Colonic mucosa (tissue), 4 donors: Measurements from ENCODE around the gene TMEM132C. TPM values are rescaled to one million over a fixed set of nuclear protein-coding genes. Genes with fewer than 3 reads are reported as not detected.

Experiments
- DNase-seq: peaks from one replicate; pipeline ENCODE4 v3.0.0-alpha.2; 2020
- H3K27ac ChIP-seq: fragments of 200-600 bp; one replicate; pipeline ENCODE4 v1.8.0; 2021
- H3K27me3 ChIP-seq: fragments of 200-600 bp; one replicate; pipeline ENCODE4 v1.8.0; 2021
- H3K36me3 ChIP-seq: fragments of 200-600 bp; one replicate; pipeline ENCODE4 v1.8.0; 2021
- H3K4me1 ChIP-seq: fragments of 200-600 bp; one replicate; pipeline ENCODE4 v1.8.0; 2021; ENCODE audit warnings: mild to moderate bottlenecking
- H3K4me3 ChIP-seq: fragments of 200-600 bp; one replicate; pipeline ENCODE4 v1.8.0; 2021
- H3K9ac ChIP-seq, 2 donors: one replicate each; pipeline ENCODE4 v1.7.0; 2013; ENCODE audit warnings: control low read depth in 2 of 2, low read depth in 2 of 2, low read length in 2 of 2
- H3K9me3 ChIP-seq: fragments of 200-600 bp; one replicate; pipeline ENCODE4 v1.8.0; 2021
- CTCF ChIP-seq: fragments of 200-600 bp; IDR thresholded peaks from one replicate; pipeline ENCODE4 v1.8.0; 2022; ENCODE audit warnings: antibody characterized with exemption, mild to moderate bottlenecking
- intact Hi-C: fragments of 100-400 bp; cut with DNase I; formaldehyde crosslinking; loops from one replicate; pipeline ENCODE4 v1.14.1; 2022
- total RNA-seq, 2 donors: library from RNA; stranded (reverse); fragmentation: NEBNext Ultra II Directional in 1 of 2; extraction: Animal tissue kit (Norgen Biotek cat#: 25700) in 1 of 2; gene quantifications; one replicate each; pipeline ENCODE4 v1.2.1, GENCODE V29; 2021
- donor health status: healthy.
- donor health status: DM: no; HTN: no; CAD: no.
- donor health status: DM: no; HTN: no; CAD: no.

TMEM132C gene
- total RNA-seq, 2 donors from 2014 or later, result 0.25 to 0.42 TPM

- intact Hi-C loops, result no loop called here
- no peaks in the 10 kb centered on the region for H3K9me3 ChIP-seq
- no peaks in the 10 kb centered on the region for H3K27me3 ChIP-seq
- H3K4me1 ChIP-seq, result no peaks in the 10 kb centered on the region
- no peak overlapping the region for H3K27ac ChIP-seq
- DNase-seq, result no peak
- no peak overlapping the region for H3K9ac ChIP-seq
- TF ChIP-seq CTCF, result no peak
- H3K36me3 ChIP-seq, result no peaks in the 10 kb centered on the region
- H3K4me3 ChIP-seq, result no peak overlapping the region
Observed at GRCh38 chr12:128564956-128565355, 298.0 kb downstream of the TMEM132C start.

- no peaks in the 10 kb centered on the region for H3K4me1 ChIP-seq
Observed at GRCh38 chr12:128567730-128568129, 300.8 kb downstream of the TMEM132C start.

GRCh38 chr12:128570191-128571065 is 303.5 kb downstream of the TMEM132C start:
- no peak overlapping the region for H3K27ac ChIP-seq
- H3K9ac ChIP-seq, result no peak overlapping the region
- peak; percentile 22 for DNase-seq
- no peak for TF ChIP-seq CTCF
- no peak overlapping the region for H3K4me3 ChIP-seq
- H3K4me1 ChIP-seq, result no peaks in the 10 kb centered on the region
- no peaks in the 10 kb centered on the region for H3K27me3 ChIP-seq
- H3K9me3 ChIP-seq, result no peaks in the 10 kb centered on the region
- no peaks in the 10 kb centered on the region for H3K36me3 ChIP-seq
- intact Hi-C loops, result no loop called here

More at GRCh38 chr12:128567730-128568129, 300.8 kb downstream of the TMEM132C start:
- intact Hi-C loops, result no loop called here
- Histone ChIP-seq H3K4me3 (no peak overlapping the region), H3K9ac (no peak overlapping the region), H3K27ac (no peak overlapping the region), H3K9me3 (no peaks in the 10 kb centered on the region), H3K27me3 (no peaks in the 10 kb centered on the region), H3K36me3 (no peaks in the 10 kb centered on the region)
- DNase-seq, result no peak
- TF ChIP-seq CTCF, result no peak

GRCh38 chr12:128571906-128572810 is 305.2 kb downstream of the TMEM132C start:
- intact Hi-C loops, result no loop called here
- no peak overlapping the region for H3K9ac ChIP-seq
- no peaks in the 10 kb centered on the region for H3K4me1 ChIP-seq
- H3K36me3 ChIP-seq, result no peaks in the 10 kb centered on the region
- no peak for TF ChIP-seq CTCF
- no peaks in the 10 kb centered on the region for H3K9me3 ChIP-seq
- DNase-seq, result no peak
- no peak overlapping the region for H3K27ac ChIP-seq
- no peaks in the 10 kb centered on the region for H3K27me3 ChIP-seq
- no peak overlapping the region for H3K4me3 ChIP-seq

DNA sequence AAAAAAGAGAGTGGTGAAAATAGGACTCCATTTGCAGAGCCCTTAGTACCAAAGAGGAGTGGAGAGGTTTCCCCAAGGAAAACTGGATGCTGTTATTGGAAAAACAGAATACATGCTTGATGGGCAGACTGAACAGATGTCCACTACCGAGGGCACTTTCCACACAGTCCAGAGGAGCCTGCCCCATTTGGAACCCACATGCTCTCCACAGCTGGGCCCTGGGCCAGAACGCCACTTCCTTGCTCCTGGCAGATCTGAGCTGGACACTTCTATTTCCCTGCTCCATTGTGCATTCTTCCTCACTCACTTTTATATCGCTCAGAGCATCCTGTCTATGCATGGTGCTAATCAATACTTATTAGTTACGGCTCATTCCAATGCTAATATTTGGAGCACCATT is 306.9 kb downstream of the TMEM132C start:
- no peaks in the 10 kb centered on the region for H3K27me3 ChIP-seq
- no peaks in the 10 kb centered on the region for H3K36me3 ChIP-seq
- H3K9me3 ChIP-seq, result no peaks in the 10 kb centered on the region
- TF ChIP-seq CTCF, result no peak
- H3K4me3 ChIP-seq, result no peak overlapping the region
- H3K4me1 ChIP-seq, result no peaks in the 10 kb centered on the region
- no peak overlapping the region for H3K27ac ChIP-seq
- intact Hi-C loops, result no loop called here
- no peak overlapping the region for H3K9ac ChIP-seq
- DNase-seq, result no peak
